Pancreas (tissue), 10 donors: ENCODE measurements around the gene EMP3. TPM values are rescaled to one million over a fixed set of nuclear protein-coding genes. Genes with fewer than 3 reads are reported as not detected.

Experiments used
- ATAC-seq, 4 donors: fragments of 200-7000 bp; cut with Tn5 transposase; one replicate each; pipeline versions ENCODE4 v1.8.0 to v1.9.1; 2020; ENCODE audit warnings: mild to moderate bottlenecking in 4 of 4, moderate library complexity in 4 of 4
- DNase-seq, 6 donors: peaks; one replicate each; pipeline ENCODE4 v3.0.0-alpha.2; 2020
- FAIRE-seq: peaks from 2 replicates; lab custom pipeline; 2012; peaks lifted over from hg19 to GRCh38; lab: Jason Lieb, UNC
- H3K27ac ChIP-seq, 4 donors: fragments of 200-600 bp; sonication (generic); 1 replicate in 3 of 4; 2 replicates in 1 of 4; pipeline versions ENCODE4 v1.5.0 to v1.8.0; 2020
- H3K27me3 ChIP-seq, 4 donors: fragments of 200-600 bp; one replicate each; pipeline ENCODE4 v1.8.0; 2021
- H3K36me3 ChIP-seq, 3 donors: fragments of 200-600 bp; sonication (generic) in 1 of 3; one replicate each; pipeline versions ENCODE4 v1.5.0 to v1.8.0; 2020 to 2021
- H3K4me1 ChIP-seq, 3 donors: fragments of 200-600 bp; one replicate each; pipeline ENCODE4 v1.8.0; 2021
- H3K4me3 ChIP-seq, 4 donors: fragments of 200-600 bp; sonication (generic) in 2 of 4; one replicate each; pipeline versions ENCODE4 v1.5.0 to v1.8.0; 2020 to 2021
- H3K9me3 ChIP-seq, 4 donors: fragments of 200-600 bp; one replicate each; pipeline ENCODE4 v1.8.0; 2021
- CTCF ChIP-seq, 4 donors: fragments of 200-600 bp; sonication (generic) in 3 of 4; IDR thresholded peaks; one replicate each; pipeline versions ENCODE4 v1.5.0 to v1.8.0; 2021; ENCODE audit warnings: antibody characterized with exemption in 4 of 4
- WGBS, 2 donors: extraction: QIAGEN DNeasy Blood & Tissue Kit; methylation state at CpG; one replicate each; pipeline ENCODE4 v1.1.7; 2013; 5-methylcytosine and 5-hydroxymethylcytosine counted together
- intact Hi-C, 3 donors: fragments of 100-400 bp; cut with DNase I; formaldehyde crosslinking; loops; one replicate each; pipeline versions ENCODE4 v1.11.1 to v1.14.2; 2022
- polyA plus RNA-seq, 2 donors: library from polyadenylated mRNA; stranded (reverse); fragments of 200-250 nt; gene quantifications; one replicate each; pipeline ENCODE4 v1.2.3, GENCODE V29; 2013
- total RNA-seq, 6 donors: library from RNA; stranded (reverse); fragmentation: NEBNext Ultra II Directional in 4 of 6; extraction: Animal tissue kit (Norgen Biotek cat#: 25700) in 4 of 6; gene quantifications; one replicate each; pipeline versions ENCODE4 v1.2.1 to v1.2.4, GENCODE V29; 2021 to 2023
- donor health status: healthy with polysubstance abuse.
- donor health status: DM: no; HTN: no; CAD: no; lungs with moderate emphysema.
- donor health status: DM: no; HTN: no; CAD: no.
- donor health status: control.
- donor health status: control.
- donor health status: Bipolar disorder and iron deficiency.
- donor health status: DM: yes; HTN: yes; CAD: no.
- donor health status: DM: no; HTN: no; CAD: no.
- donor health status: DM: no; HTN: no; CAD: no.
- donor health status: DM: yes; HTN: yes; CAD: no.

Gene EMP3
- 10 to 100 TPM in 2 of 6 donors, 1 to 10 TPM in 4; 2.5 to 14.9 (median 6.4) TPM for total RNA-seq
- 10 to 100 TPM; 17.6 to 23.8 TPM for polyA plus RNA-seq

- Histone ChIP-seq H3K27ac (peak within 1 kb of the TSS in 2 of 4 donors; percentile 18 to 55), H3K36me3 (no peaks in the 10 kb centered on the region), H3K4me3 (peak within 1 kb of the TSS in 2 of 4 donors; percentile 9 to 43), H3K27me3 (no peaks in the 10 kb centered on the region), H3K9me3 (no peaks in the 10 kb centered on the region), H3K4me1 (peaks cover 0 to 8% (median 0%) of the 10 kb centered on the region in 3 donors)
- intact Hi-C loops: no loop called here
- TF ChIP-seq CTCF (IDR thresholded peaks at IDR 0.05): no peak
- peak in 1 of 6 donors; percentile 22 for DNase-seq
- 11 to 12% methylated on average over 22 of the region's 22 CpGs for WGBS, 2 donors
- ATAC-seq: no peak
- FAIRE-seq: no peak
Measured at GRCh38 chr19:48325265-48325910, at the start of gene EMP3. Gene EMP3, plus strand, starts transcription at chr19:48325552. Its CDS starts 1,293 bp downstream, at chr19:48326845.

- WGBS, 2 donors: 48 to 57% methylated on average over 9 of the region's 9 CpGs
- no peaks in the 10 kb centered on the region for H3K36me3 ChIP-seq
- H3K4me1 ChIP-seq: no peaks in the 10 kb centered on the region
- intact Hi-C loops: no loop called here
- ATAC-seq (no peak), DNase-seq (peak in 1 of 6 donors; percentile 17), FAIRE-seq (no peak)
- no peaks in the 10 kb centered on the region for H3K27me3 ChIP-seq
- TF ChIP-seq CTCF (IDR thresholded peaks at IDR 0.05): no peak
- H3K4me3 ChIP-seq: no peak overlapping the region
- no peaks in the 10 kb centered on the region for H3K9me3 ChIP-seq
- H3K27ac ChIP-seq: no peak overlapping the region
Measured at GRCh38 chr19:48279747-48280146, 45.6 kb upstream of the EMP3 start.

GRCh38 chr19:48283908-48284307 lies 41.4 kb upstream of the EMP3 start:
- TF ChIP-seq CTCF (IDR thresholded peaks at IDR 0.05): no peak
- no peaks in the 10 kb centered on the region for H3K36me3 ChIP-seq
- no peak for FAIRE-seq
- 90 to 92% methylated on average over 7 of the region's 7 CpGs for WGBS, 2 donors
- no peak overlapping the region for H3K27ac ChIP-seq
- H3K4me1 ChIP-seq: no peaks in the 10 kb centered on the region
- DNase-seq: no peak
- H3K4me3 ChIP-seq: no peak overlapping the region
- no peak for ATAC-seq
- no peaks in the 10 kb centered on the region for H3K27me3 ChIP-seq
- intact Hi-C loops: no loop called here
- no peaks in the 10 kb centered on the region for H3K9me3 ChIP-seq

GRCh38 chr19:48284896-48285295 lies 40.5 kb upstream of the EMP3 start:
- Histone ChIP-seq H3K9me3 (no peaks in the 10 kb centered on the region), H3K4me1 (no peaks in the 10 kb centered on the region), H3K36me3 (no peaks in the 10 kb centered on the region), H3K4me3 (no peak overlapping the region), H3K27me3 (no peaks in the 10 kb centered on the region), H3K27ac (no peak overlapping the region)
- TF ChIP-seq CTCF (IDR thresholded peaks at IDR 0.05): no peak
- FAIRE-seq: no peak
- no peak for DNase-seq
- WGBS, 2 donors: 84 to 91% methylated on average over 4 of the region's 4 CpGs
- no peak for ATAC-seq
- intact Hi-C loops: no loop called here

- WGBS, 2 donors: 73 to 87% methylated on average over 3 of the region's 3 CpGs
- TF ChIP-seq CTCF (IDR thresholded peaks at IDR 0.05): no peak
- Histone ChIP-seq H3K36me3 (no peaks in the 10 kb centered on the region), H3K27ac (no peak overlapping the region), H3K4me3 (no peak overlapping the region), H3K27me3 (no peaks in the 10 kb centered on the region), H3K9me3 (no peaks in the 10 kb centered on the region), H3K4me1 (peaks cover 0 to 4% (median 4%) of the 10 kb centered on the region in 3 donors)
- DNase-seq (no peak), ATAC-seq (no peak), FAIRE-seq (no peak)
- intact Hi-C loops: no loop called here
Measured at GRCh38 chr19:48287748-48288147, 37.6 kb upstream of the EMP3 start.
